ENCODE measurements around the gene HGD.
"Not testable (repeated sequence)": the region's sequence is repeated elsewhere in the genome, so short reads cannot be mapped to it uniquely, and the experiment has no call there.

Gene HGD

GRCh38 chr3:120638820-120639219, 43.2 kb downstream of the HGD start:
- DNase-seq (ENCODE audit: low read depth): not testable (repeated sequence)

- no peak for DNase-seq (ENCODE audit: low read depth)
Observed at GRCh38 chr3:120637851-120638559, 44.0 kb downstream of the HGD start.

- no peak for DNase-seq (ENCODE audit: low read depth)
Observed at GRCh38 chr3:120636795-120637401, 45.1 kb downstream of the HGD start.

- DNase-seq (ENCODE audit: low read depth): no peak
Observed at GRCh38 chr3:120634539-120634938, 47.5 kb downstream of the HGD start.

- DNase-seq (ENCODE audit: low read depth): no peak
Observed at GRCh38 chr3:120625159-120625586, 56.9 kb downstream of the HGD start.

- no peak for DNase-seq (ENCODE audit: low read depth)
Observed at GRCh38 chr3:120623727-120624093, 58.3 kb downstream of the HGD start.

- no peak for DNase-seq (ENCODE audit: low read depth)
Observed at GRCh38 chr3:120622870-120623726, 58.9 kb downstream of the HGD start.

GRCh38 chr3:120622457-120622856, 59.6 kb downstream of the HGD start:
- no peak for DNase-seq (ENCODE audit: low read depth)

- DNase-seq (ENCODE audit: low read depth): not testable (repeated sequence)
Observed at GRCh38 chr3:120616745-120617144, 65.3 kb downstream of the HGD start.

- no peak for DNase-seq (ENCODE audit: low read depth)
Observed at GRCh38 chr3:120615847-120616609, 66.0 kb downstream of the HGD start.

GRCh38 chr3:120614765-120615164, 67.3 kb downstream of the HGD start:
- DNase-seq (ENCODE audit: low read depth): no peak

- no peak for DNase-seq (ENCODE audit: low read depth)
Observed at GRCh38 chr3:120608506-120608905, 73.5 kb downstream of the HGD start.

GRCh38 chr3:120604784-120605183, 77.3 kb downstream of the HGD start:
- DNase-seq (ENCODE audit: low read depth): no peak

GRCh38 chr3:120604382-120604781, 77.7 kb downstream of the HGD start:
- no peak for DNase-seq (ENCODE audit: low read depth)

- no peak for DNase-seq (ENCODE audit: low read depth)
Observed at GRCh38 chr3:120602682-120603081, 79.4 kb downstream of the HGD start.

- DNase-seq (ENCODE audit: low read depth): no peak
Observed at GRCh38 chr3:120601554-120601953, 80.5 kb downstream of the HGD start.

- DNase-seq (ENCODE audit: low read depth): no peak
Observed at GRCh38 chr3:120599211-120599610, 82.8 kb downstream of the HGD start.

- no peak for DNase-seq (ENCODE audit: low read depth)
Observed at GRCh38 chr3:120597445-120598049, 84.5 kb downstream of the HGD start.

GRCh38 chr3:120596853-120597223, 85.2 kb downstream of the HGD start:
- DNase-seq (ENCODE audit: low read depth): no peak

GRCh38 chr3:120596116-120596852, 85.8 kb downstream of the HGD start, which contains the start of gene NDUFB4:
NDUFB4 (plus strand) TSS chr3:120596336; CDS start chr3:120596360, 24 bp downstream.
- DNase-seq (ENCODE audit: low read depth): peak; percentile 84

- DNase-seq (ENCODE audit: low read depth): no peak
Observed at GRCh38 chr3:120595788-120596115, 86.3 kb downstream of the HGD start.

Measured in stimulated activated CD8-positive, alpha-beta memory T cell treated with anti-CD3 and anti-CD28 coated beads, Interleukin-15, amount 100 ng/mL, for 24 hours (primary cell).